Mesodermal cell (in vitro differentiated cells): ENCODE results near the gene NOCT.
"Not testable (repeated sequence)": the region's sequence is repeated elsewhere in the genome, so short reads cannot be mapped to it uniquely, and the experiment has no call there.

ENCODE experiments used
- H3K27ac ChIP-seq: 2 replicates; pipeline ENCODE4 v1.7.0; 2013; ENCODE audit warnings: mild to moderate bottlenecking, low read depth, low read length, moderate library complexity; ENCODE audit not compliant: severe bottlenecking
- H3K36me3 ChIP-seq: 2 replicates; pipeline ENCODE4 v1.7.1; 2013; ENCODE audit warnings: mild to moderate bottlenecking, low read length, moderate library complexity; ENCODE audit not compliant: control insufficient read depth, insufficient read depth
- H3K4me1 ChIP-seq: one replicate; pipeline ENCODE4 v1.7.1; 2013; ENCODE audit warnings: mild to moderate bottlenecking, low read length; ENCODE audit not compliant: insufficient read depth, control insufficient read depth, poor library complexity, severe bottlenecking
- H3K4me3 ChIP-seq: 2 replicates; pipeline ENCODE4 v1.7.0; 2013; ENCODE audit warnings: low read length, control low read depth, mild to moderate bottlenecking; ENCODE audit not compliant: insufficient read depth, poor library complexity, severe bottlenecking; ENCODE audit errors: extremely low read depth
- H3K9me3 ChIP-seq: 2 replicates; pipeline ENCODE4 v1.7.1; 2013; ENCODE audit warnings: mild to moderate bottlenecking, low read length, moderate library complexity; ENCODE audit not compliant: control insufficient read depth
- WGBS, 2 experiments: methylation state at CpG; one replicate each; pipeline ENCODE4 v1.1.5; 2013; ENCODE audit warnings: missing lambda C conversion rate in 2 of 2; ENCODE audit not compliant: insufficient coverage in 2 of 2; 5-methylcytosine and 5-hydroxymethylcytosine counted together

NOCT gene

DNA sequence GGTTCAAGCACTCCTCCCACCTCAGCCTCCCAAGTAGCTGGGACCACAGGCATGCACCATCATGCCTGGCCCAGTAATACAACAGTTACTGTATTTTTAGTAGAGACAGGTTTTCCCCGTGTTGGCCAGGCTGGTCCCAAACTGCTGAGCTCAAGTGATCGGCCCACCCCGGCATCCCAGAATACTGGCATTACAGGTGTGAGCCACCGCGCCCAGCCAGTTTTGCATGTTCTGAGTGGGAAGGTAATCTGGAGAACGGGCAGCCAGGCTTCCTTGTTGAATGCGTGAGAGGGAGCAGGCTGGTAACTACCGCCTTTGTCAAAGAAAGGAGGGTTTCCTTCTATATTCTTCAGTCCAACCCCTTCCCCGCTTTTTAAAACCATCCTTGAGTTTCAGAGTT is 9.1 kb downstream of the NOCT start:
- Histone ChIP-seq H3K4me1 (peaks cover 16% of the 10 kb centered on the region), H3K4me3 (no peak overlapping the region), H3K27ac (no peak overlapping the region), H3K9me3 (no peaks in the 10 kb centered on the region), H3K36me3 (peaks cover 33% of the 10 kb centered on the region)
- WGBS, 2 experiments = 93 to 94% methylated on average over 9 of the region's 9 CpGs

GRCh38 chr4:139025841-139026240 is 10.3 kb downstream of the NOCT start:
- no peaks in the 10 kb centered on the region for H3K9me3 ChIP-seq
- WGBS, 2 experiments = 88 to 100% methylated on average over 1 of the region's 1 CpG
- no peak overlapping the region for H3K4me3 ChIP-seq

GRCh38 chr4:139027776-139028175 is 12.2 kb downstream of the NOCT start:
- Histone ChIP-seq H3K4me1 (peaks cover 6% of the 10 kb centered on the region), H3K9me3 (no peaks in the 10 kb centered on the region), H3K36me3 (peaks cover 16% of the 10 kb centered on the region), H3K4me3 (no peak overlapping the region), H3K27ac (no peak overlapping the region)
- WGBS, 2 experiments = 86 to 100% methylated on average over 1 to 2 of the region's 5 CpGs

More at GRCh38 chr4:139025841-139026240, 10.3 kb downstream of the NOCT start:
- Histone ChIP-seq H3K4me1 (peaks cover 6% of the 10 kb centered on the region), H3K27ac (no peak overlapping the region), H3K36me3 (peaks cover 23% of the 10 kb centered on the region)

DNA sequence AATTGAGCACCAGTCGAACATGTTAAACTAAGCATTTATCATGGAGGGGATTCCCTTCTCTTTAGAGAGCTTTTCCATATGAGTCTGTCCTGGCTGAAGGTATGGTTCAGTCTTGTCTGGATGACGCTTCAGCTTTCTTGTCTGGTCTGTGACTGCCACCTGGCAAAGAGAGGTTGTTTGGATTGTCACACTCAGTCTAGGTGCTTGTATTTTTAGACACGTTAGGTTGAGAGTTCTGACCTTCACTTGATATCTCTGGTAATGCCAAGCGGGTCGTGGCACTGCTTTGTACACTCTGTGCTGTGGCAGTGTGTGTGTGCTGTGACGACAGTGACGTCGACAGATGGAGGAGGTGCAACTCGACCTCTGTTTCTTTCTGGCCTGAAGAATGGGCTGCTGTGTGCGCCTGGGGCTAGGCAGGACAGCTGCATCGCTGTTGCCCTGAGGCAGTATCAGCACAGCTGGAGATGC is 12.6 kb downstream of the NOCT start:
- no peak overlapping the region for H3K27ac ChIP-seq
- no peak overlapping the region for H3K4me3 ChIP-seq
- 91 to 94% methylated on average over 9 to 11 of the region's 11 CpGs for WGBS, 2 experiments
- H3K4me1 ChIP-seq = peaks cover 4% of the 10 kb centered on the region
- H3K36me3 ChIP-seq = peaks cover 21% of the 10 kb centered on the region
- no peaks in the 10 kb centered on the region for H3K9me3 ChIP-seq

DNA sequence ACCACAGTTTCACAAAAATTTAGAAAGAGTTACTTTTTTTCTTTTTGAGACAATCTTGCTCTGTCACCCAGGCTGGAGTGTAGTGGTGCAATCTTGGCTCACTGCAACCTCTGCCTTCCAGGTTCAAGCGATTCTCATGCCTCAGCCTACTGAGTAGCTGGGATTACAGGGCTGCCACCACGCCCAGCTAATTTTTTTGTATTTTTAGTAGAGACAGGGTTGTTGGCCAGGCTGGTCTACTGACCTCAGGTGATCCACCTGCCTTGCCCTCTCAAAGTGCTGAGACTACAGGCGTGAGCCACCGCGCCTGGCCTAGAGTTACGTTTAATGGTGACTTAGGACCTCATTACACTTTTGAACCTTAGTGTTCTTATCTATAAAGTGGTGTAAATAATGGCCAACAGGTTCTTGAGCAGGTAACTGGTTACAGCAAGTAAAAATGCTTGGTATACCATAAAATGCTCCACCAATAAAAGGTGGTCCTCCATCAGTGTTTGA is 14.3 kb downstream of the NOCT start:
- WGBS, 2 experiments = 96 to 97% methylated on average over 5 of the region's 6 CpGs
- H3K4me1 ChIP-seq, H3K4me3 ChIP-seq, H3K27ac ChIP-seq, H3K9me3 ChIP-seq: not testable (repeated sequence)
- peaks cover 35% of the 10 kb centered on the region for H3K36me3 ChIP-seq

DNA sequence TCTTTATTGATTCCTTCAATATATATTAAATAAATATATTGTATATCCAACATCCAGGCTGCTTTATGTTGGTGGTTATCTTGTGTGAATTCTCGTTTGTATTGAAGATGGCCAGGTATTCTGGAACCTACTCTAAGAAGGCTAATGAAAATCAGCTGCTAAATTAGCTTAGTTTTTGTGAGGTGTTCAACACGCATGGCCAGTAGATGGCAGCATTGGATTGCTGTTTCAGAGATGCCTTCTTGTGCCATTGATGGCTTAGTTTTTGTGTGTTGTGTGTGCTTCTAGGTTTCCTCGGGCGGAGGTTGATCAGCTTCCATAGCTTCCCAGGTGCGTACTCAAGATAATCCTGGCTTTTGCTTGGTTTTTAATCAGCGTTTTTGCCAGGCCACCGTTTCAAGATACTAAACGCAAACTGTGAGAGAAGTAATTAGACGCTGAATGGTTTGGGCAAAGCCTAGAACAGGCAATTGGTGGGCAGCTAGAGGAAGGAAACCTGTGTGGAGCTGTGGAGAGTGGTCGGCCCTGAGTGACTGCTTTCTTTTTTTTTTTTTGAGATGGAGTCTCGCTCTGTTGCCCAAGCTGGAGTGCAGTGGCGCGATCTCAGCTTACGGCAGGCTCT is 15.1 kb downstream of the NOCT start:
- Histone ChIP-seq H3K27ac (no peak overlapping the region), H3K4me3 (no peak overlapping the region), H3K9me3 (no peaks in the 10 kb centered on the region), H3K36me3 (peaks cover 43% of the 10 kb centered on the region), H3K4me1 (no peaks in the 10 kb centered on the region)
- WGBS, 2 experiments = 66 to 79% methylated on average over 12 of the region's 14 CpGs

GRCh38 chr4:139035650-139036049 is 20.1 kb downstream of the NOCT start:
- H3K27ac ChIP-seq = no peak overlapping the region
- peaks cover 3% of the 10 kb centered on the region for H3K4me1 ChIP-seq
- no peaks in the 10 kb centered on the region for H3K9me3 ChIP-seq
- peaks cover 63% of the 10 kb centered on the region for H3K36me3 ChIP-seq
- no peak overlapping the region for H3K4me3 ChIP-seq
- 90 to 96% methylated on average over 4 to 5 of the region's 5 CpGs for WGBS, 2 experiments

GRCh38 chr4:139036885-139037284 is 21.3 kb downstream of the NOCT start:
- H3K27ac ChIP-seq = no peak overlapping the region
- WGBS, 2 experiments = 100% methylated on average over 1 of the region's 2 CpGs; no CpG with 5 or more reads in 1 of the 2 experiments
- no peak overlapping the region for H3K4me3 ChIP-seq
- H3K9me3 ChIP-seq = no peaks in the 10 kb centered on the region
- peaks cover 4% of the 10 kb centered on the region for H3K4me1 ChIP-seq
- peaks cover 69% of the 10 kb centered on the region for H3K36me3 ChIP-seq

- peaks cover 4% of the 10 kb centered on the region for H3K4me1 ChIP-seq
- peaks cover 70% of the 10 kb centered on the region for H3K36me3 ChIP-seq
- WGBS, 2 experiments = no CpG with 5 or more reads among the region's 1 CpG
- H3K9me3 ChIP-seq = no peaks in the 10 kb centered on the region
- H3K4me3 ChIP-seq = no peak overlapping the region
- no peak overlapping the region for H3K27ac ChIP-seq
These were observed 23.4 kb downstream of the NOCT start for GRCh38 chr4:139038874-139039443.

DNA sequence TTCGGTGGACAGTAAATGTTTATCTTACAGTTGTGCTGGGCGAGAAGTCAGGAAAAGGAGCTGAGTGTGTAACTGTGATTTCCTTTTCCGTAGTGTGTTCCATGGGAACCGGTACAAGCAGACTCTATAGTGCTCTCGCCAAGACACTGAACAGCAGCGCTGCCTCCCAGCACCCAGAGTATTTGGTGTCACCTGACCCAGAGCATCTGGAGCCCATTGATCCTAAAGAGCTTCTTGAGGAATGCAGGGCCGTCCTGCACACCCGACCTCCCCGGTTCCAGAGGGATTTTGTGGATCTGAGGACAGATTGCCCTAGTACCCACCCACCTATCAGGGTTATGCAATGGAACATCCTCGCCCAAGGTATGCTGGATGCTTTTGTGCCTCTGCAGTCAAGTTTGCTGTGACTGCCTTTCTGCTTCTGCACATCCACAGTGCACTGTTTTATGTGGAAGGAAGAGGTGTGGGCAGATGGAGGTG is 27.4 kb downstream of the NOCT start:
- Histone ChIP-seq H3K36me3 (peaks cover 69% of the 10 kb centered on the region), H3K4me3 (no peak overlapping the region), H3K4me1 (peaks cover 4% of the 10 kb centered on the region), H3K27ac (no peak overlapping the region), H3K9me3 (no peaks in the 10 kb centered on the region)
- 90 to 97% methylated on average over 8 to 10 of the region's 10 CpGs for WGBS, 2 experiments

DNA sequence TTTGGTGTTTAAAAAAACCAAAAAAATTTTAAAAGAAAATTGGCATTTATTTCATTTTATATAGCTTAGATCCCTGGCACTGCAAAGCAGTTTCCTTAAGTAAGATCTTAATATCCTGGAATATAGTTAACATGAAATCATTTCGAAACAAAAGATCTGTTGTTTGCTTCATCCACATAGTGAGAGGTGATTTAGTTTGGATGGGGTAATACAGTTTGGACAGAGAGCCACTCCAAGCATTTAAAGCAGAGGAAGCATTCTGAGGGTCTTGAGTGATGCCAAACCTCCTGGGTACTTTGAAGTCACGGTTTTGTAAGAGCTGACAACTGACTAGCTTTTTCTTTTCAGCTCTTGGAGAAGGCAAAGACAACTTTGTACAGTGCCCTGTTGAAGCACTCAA is 28.7 kb downstream of the NOCT start:
- Histone ChIP-seq H3K4me1 (peaks cover 4% of the 10 kb centered on the region), H3K9me3 (no peaks in the 10 kb centered on the region), H3K4me3 (no peak overlapping the region), H3K27ac (no peak overlapping the region), H3K36me3 (peaks cover 77% of the 10 kb centered on the region)
- 85 to 92% methylated on average over 1 of the region's 2 CpGs for WGBS, 2 experiments
